Rectal smooth muscle tissue (tissue), 1 donor: ENCODE results near the gene DAW1.
"Not testable (repeated sequence)": the region's sequence is repeated elsewhere in the genome, so short reads cannot be mapped to it uniquely, and the experiment has no call there.

Experiments
- H3K27ac ChIP-seq: one replicate; pipeline ENCODE4 v1.7.0; 2013; ENCODE audit warnings: low read depth, low read length, inconsistent platforms
- H3K27me3 ChIP-seq: one replicate; pipeline ENCODE4 v1.7.0; 2013; ENCODE audit warnings: low read length; ENCODE audit not compliant: control insufficient read depth, insufficient read depth
- H3K36me3 ChIP-seq: one replicate; pipeline ENCODE4 v1.7.0; 2013; ENCODE audit warnings: low read length; ENCODE audit not compliant: control insufficient read depth, insufficient read depth
- H3K4me1 ChIP-seq: one replicate; pipeline ENCODE4 v1.7.0; 2013; ENCODE audit warnings: low read length; ENCODE audit not compliant: control insufficient read depth, insufficient read depth
- H3K4me3 ChIP-seq: one replicate; pipeline ENCODE4 v1.7.0; 2013; ENCODE audit warnings: low read length
- H3K9ac ChIP-seq: one replicate; pipeline ENCODE4 v1.7.0; 2013; ENCODE audit warnings: low read length

The DAW1 gene

GRCh38 chr2:227871375-227871791 lies at the start of gene DAW1:
DAW1 (plus strand) TSS chr2:227871631; CDS start chr2:227871690, 59 bp downstream.
- H3K4me3 ChIP-seq = no peak within 1 kb of the TSS
- H3K36me3 ChIP-seq = no peaks in the 10 kb centered on the region
- H3K9ac ChIP-seq = no peak within 1 kb of the TSS
- no peaks in the 10 kb centered on the region for H3K4me1 ChIP-seq
- no peak within 1 kb of the TSS for H3K27ac ChIP-seq
- H3K27me3 ChIP-seq = no peaks in the 10 kb centered on the region

GRCh38 chr2:227822416-227823003 lies 48.9 kb upstream of the DAW1 start:
- H3K36me3 ChIP-seq = no peaks in the 10 kb centered on the region
- H3K4me1 ChIP-seq = no peaks in the 10 kb centered on the region
- H3K27ac ChIP-seq = no peak overlapping the region
- no peak overlapping the region for H3K4me3 ChIP-seq
- H3K27me3 ChIP-seq = no peaks in the 10 kb centered on the region
- no peak overlapping the region for H3K9ac ChIP-seq

- Histone ChIP-seq H3K4me3 (no peak overlapping the region), H3K36me3 (no peaks in the 10 kb centered on the region), H3K27me3 (no peaks in the 10 kb centered on the region), H3K27ac (no peak overlapping the region), H3K4me1 (no peaks in the 10 kb centered on the region), H3K9ac (no peak overlapping the region)
Observed at GRCh38 chr2:227823922-227824321, 47.5 kb upstream of the DAW1 start.

- Histone ChIP-seq H3K27me3 (no peaks in the 10 kb centered on the region), H3K4me1 (no peaks in the 10 kb centered on the region), H3K36me3 (no peaks in the 10 kb centered on the region), H3K9ac (no peak overlapping the region), H3K4me3 (no peak overlapping the region), H3K27ac (no peak overlapping the region)
Observed at GRCh38 chr2:227824711-227825110, 46.7 kb upstream of the DAW1 start.

- H3K4me3 ChIP-seq = no peak overlapping the region
- H3K4me1 ChIP-seq = no peaks in the 10 kb centered on the region
- H3K27me3 ChIP-seq = no peaks in the 10 kb centered on the region
- no peak overlapping the region for H3K27ac ChIP-seq
- no peak overlapping the region for H3K9ac ChIP-seq
- H3K36me3 ChIP-seq = no peaks in the 10 kb centered on the region
Observed at GRCh38 chr2:227826019-227826521, 45.4 kb upstream of the DAW1 start.

GRCh38 chr2:227826563-227826962 lies 44.9 kb upstream of the DAW1 start:
- Histone ChIP-seq H3K27me3 (no peaks in the 10 kb centered on the region), H3K36me3 (no peaks in the 10 kb centered on the region), H3K4me3 (no peak overlapping the region), H3K27ac (no peak overlapping the region), H3K9ac (no peak overlapping the region), H3K4me1 (no peaks in the 10 kb centered on the region)

- Histone ChIP-seq H3K27ac (no peak overlapping the region), H3K4me1 (no peaks in the 10 kb centered on the region), H3K27me3 (no peaks in the 10 kb centered on the region), H3K36me3 (no peaks in the 10 kb centered on the region), H3K4me3 (no peak overlapping the region), H3K9ac (no peak overlapping the region)
Observed at GRCh38 chr2:227827143-227827542, 44.3 kb upstream of the DAW1 start.

GRCh38 chr2:227828477-227828912 lies 42.9 kb upstream of the DAW1 start:
- no peaks in the 10 kb centered on the region for H3K36me3 ChIP-seq

GRCh38 chr2:227829337-227829736 lies 42.1 kb upstream of the DAW1 start:
- Histone ChIP-seq H3K36me3 (no peaks in the 10 kb centered on the region), H3K9ac (no peak overlapping the region), H3K27me3 (no peaks in the 10 kb centered on the region), H3K27ac (no peak overlapping the region), H3K4me3 (no peak overlapping the region), H3K4me1 (no peaks in the 10 kb centered on the region)

More at GRCh38 chr2:227828477-227828912, 42.9 kb upstream of the DAW1 start:
- no peak overlapping the region for H3K4me3 ChIP-seq
- H3K9ac ChIP-seq = no peak overlapping the region
- no peak overlapping the region for H3K27ac ChIP-seq
- H3K4me1 ChIP-seq = no peaks in the 10 kb centered on the region
- H3K27me3 ChIP-seq = no peaks in the 10 kb centered on the region

- Histone ChIP-seq H3K4me3 (no peak overlapping the region), H3K9ac (no peak overlapping the region), H3K27ac (no peak overlapping the region), H3K36me3 (no peaks in the 10 kb centered on the region), H3K4me1 (no peaks in the 10 kb centered on the region), H3K27me3 (no peaks in the 10 kb centered on the region)
Observed at GRCh38 chr2:227834423-227834822, 37.0 kb upstream of the DAW1 start.

GRCh38 chr2:227834916-227835650 lies 36.3 kb upstream of the DAW1 start:
- Histone ChIP-seq H3K4me1 (no peaks in the 10 kb centered on the region), H3K27me3 (no peaks in the 10 kb centered on the region), H3K9ac (no peak overlapping the region), H3K27ac (no peak overlapping the region), H3K36me3 (no peaks in the 10 kb centered on the region), H3K4me3 (no peak overlapping the region)

- not testable (repeated sequence) for H3K27ac ChIP-seq, H3K9ac ChIP-seq, H3K27me3 ChIP-seq
Observed at GRCh38 chr2:227839339-227840129, 31.9 kb upstream of the DAW1 start.

More at GRCh38 chr2:227839339-227840129, 31.9 kb upstream of the DAW1 start:
- not testable (repeated sequence) for H3K36me3 ChIP-seq, H3K4me3 ChIP-seq, H3K4me1 ChIP-seq
